Activated CD4-positive, alpha-beta T cell treated with anti-CD3 and anti-CD28 coated beads for 36 hours (primary cell): Measurements from ENCODE around the gene PLEKHM3. TPM values are rescaled to one million over a fixed set of nuclear protein-coding genes. Genes with fewer than 3 reads are reported as not detected.

Experiments
- ATAC-seq: fragments of 200-7000 bp; cut with Tn5 transposase; one replicate; pipeline ENCODE4 v1.10.0; 2021; ENCODE audit warnings: mild to moderate bottlenecking, moderate library complexity
- CTCF ChIA-PET: fragments of 350-600 bp; sonication (Branson Sonifier 250); formaldehyde crosslinking; loops from one replicate; lab custom pipeline; 2021; ENCODE audit warnings: antibody characterized with exemption; lab: Charles Lee
- POLR2A ChIA-PET: fragments of 350-600 bp; sonication (Branson Sonifier 250); formaldehyde crosslinking; loops from one replicate; lab custom pipeline; 2021; ENCODE audit warnings: antibody characterized with exemption, inconsistent platforms; lab: Charles Lee
- DNase-seq: peaks from one replicate; pipeline ENCODE4 v3.0.0-alpha.2; 2020
- H3K27ac Mint-ChIP-seq: one replicate; pipeline ENCODE4 v1.8.0; 2021; ENCODE audit warnings: mixed read lengths
- H3K27me3 Mint-ChIP-seq: one replicate; pipeline ENCODE4 v1.8.0; 2021; ENCODE audit warnings: mixed read lengths
- H3K36me3 Mint-ChIP-seq: one replicate; pipeline ENCODE4 v1.8.0; 2021; ENCODE audit warnings: low read depth, mixed read lengths
- H3K4me1 Mint-ChIP-seq: one replicate; pipeline ENCODE4 v1.8.0; 2021; ENCODE audit warnings: mixed read lengths
- H3K4me3 Mint-ChIP-seq: one replicate; pipeline ENCODE4 v1.8.0; 2021; ENCODE audit warnings: mild to moderate bottlenecking, moderate library complexity, mixed read lengths
- H3K9me3 Mint-ChIP-seq: one replicate; pipeline ENCODE4 v1.8.0; 2021; ENCODE audit warnings: low read depth, mixed read lengths
- intact Hi-C, 2 experiments: fragments of 100-400 bp; cut with DNase I in 1 of 2; cut with micrococcal nuclease in 1 of 2; formaldehyde crosslinking; loops; one replicate each; pipeline versions ENCODE4 v1.14.2 to v1.15.1; 2022 to 2024; cut with DNase I, micrococcal nuclease
- total RNA-seq, 2 experiments: library from RNA; stranded (reverse); gene quantifications; one replicate each; pipeline ENCODE4 v1.2.3, GENCODE V29; 2021

The PLEKHM3 gene
- total RNA-seq, 2 experiments from 2014 or later = 4.5 to 5.2 TPM

DNA sequence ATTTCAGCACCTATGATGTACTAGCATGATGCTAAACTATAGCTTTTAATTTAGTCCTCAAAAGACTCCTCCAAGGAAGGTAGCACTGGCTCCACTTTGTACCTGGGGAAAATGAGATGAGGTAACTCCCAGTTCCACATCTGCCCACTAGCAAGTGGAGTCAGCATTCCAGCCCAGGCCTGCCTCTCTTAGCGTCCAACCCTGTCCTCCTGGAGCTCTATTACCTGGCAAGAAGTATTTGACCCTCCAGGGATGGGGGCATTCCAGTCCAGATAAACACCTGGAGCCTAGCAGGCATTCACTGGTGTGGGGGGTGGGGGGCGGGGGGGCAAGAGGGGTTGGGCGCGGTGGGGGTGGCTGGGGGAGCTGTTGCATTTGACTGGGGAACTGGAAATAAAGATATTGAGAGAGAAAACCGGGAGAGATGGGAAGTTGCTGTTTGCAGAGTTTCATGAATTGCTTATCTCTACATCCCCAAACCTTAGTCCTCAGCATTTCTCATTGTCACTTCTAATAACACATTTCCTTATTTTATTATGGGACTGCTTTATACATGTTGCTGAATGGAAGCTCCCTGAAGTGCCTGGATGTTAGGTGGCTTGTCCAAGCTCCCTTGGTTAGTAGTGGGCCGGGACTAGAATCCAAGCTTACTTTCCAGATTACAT, 233.6 kb downstream of the PLEKHM3 start:
- H3K9me3 Mint-ChIP-seq = no peaks in the 10 kb centered on the region
- DNase-seq (no peak), ATAC-seq (no peak)
- H3K4me3 Mint-ChIP-seq = no peak overlapping the region
- peaks cover 5% of the 10 kb centered on the region for H3K4me1 Mint-ChIP-seq
- H3K27me3 Mint-ChIP-seq = peaks cover 12% of the 10 kb centered on the region
- H3K36me3 Mint-ChIP-seq = no peaks in the 10 kb centered on the region
- intact Hi-C loops = no loop called here
- H3K27ac Mint-ChIP-seq = no peak overlapping the region
- ChIA-PET CTCF (interaction anchor here (0.5 to 0.7 kb wide), 3 partner anchors 8 to 84 kb away, joined by 3 to 4 read pairs (median 4); no protein-coding TSS in a partner anchor), POLR2A (no interaction called here)

DNA sequence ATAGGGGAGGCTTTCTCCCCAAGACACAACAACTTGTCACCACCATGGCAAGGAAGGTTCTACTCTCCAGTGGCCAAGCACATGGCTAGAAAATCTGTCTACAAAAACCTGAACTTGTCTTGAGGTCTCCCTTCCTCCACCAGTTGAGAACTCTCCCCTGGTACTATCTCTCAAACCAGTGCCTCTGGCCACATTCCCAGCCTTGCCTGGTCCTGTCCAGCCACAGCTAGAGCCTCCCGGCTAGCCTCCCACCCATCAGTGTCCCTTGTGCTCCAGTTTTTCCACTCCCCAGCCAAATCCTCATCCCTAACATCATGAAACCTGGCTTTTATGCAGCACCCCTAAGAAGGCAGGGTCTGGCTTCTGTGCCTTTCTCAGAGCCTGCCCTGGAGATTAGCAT, 234.4 kb downstream of the PLEKHM3 start:
- intact Hi-C loops = no loop called here
- no peak for ATAC-seq
- DNase-seq = no peak
- Mint-ChIP-seq H3K4me1 (peaks cover 5% of the 10 kb centered on the region), H3K27me3 (peaks cover 12% of the 10 kb centered on the region), H3K27ac (no peak overlapping the region), H3K9me3 (no peaks in the 10 kb centered on the region), H3K4me3 (no peak overlapping the region), H3K36me3 (no peaks in the 10 kb centered on the region)
- ChIA-PET CTCF (interaction anchor here (0.7 kb wide), 1 partner anchor 20 kb away, joined by 3 read pairs; no protein-coding TSS in a partner anchor), POLR2A (no interaction called here)

DNA sequence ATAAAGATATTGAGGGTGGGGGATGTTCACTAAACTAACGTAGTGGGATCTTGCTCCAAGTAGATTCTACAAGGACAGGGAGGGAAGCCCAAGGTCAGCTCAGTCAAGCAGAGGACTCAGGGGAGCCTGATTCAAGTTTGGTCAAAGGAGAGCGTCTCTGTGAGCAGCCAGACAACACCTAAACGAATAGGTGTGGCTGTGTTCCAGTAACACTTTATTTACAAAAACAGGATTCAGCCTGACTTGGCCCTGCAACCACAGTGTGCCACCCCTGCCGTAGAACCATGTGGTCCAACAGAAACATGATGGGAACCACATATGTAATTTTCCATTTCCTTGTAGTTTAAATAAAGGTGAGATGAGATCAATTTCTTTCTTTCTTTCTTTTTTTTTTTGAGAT, 237.5 kb downstream of the PLEKHM3 start:
- POLR2A ChIA-PET = no interaction called here
- ATAC-seq (no peak), DNase-seq (no peak)
- CTCF ChIA-PET = no interaction called here
- Mint-ChIP-seq H3K27me3 (peaks cover 7% of the 10 kb centered on the region), H3K36me3 (no peaks in the 10 kb centered on the region), H3K4me3 (no peak overlapping the region), H3K4me1 (peaks cover 5% of the 10 kb centered on the region), H3K9me3 (no peaks in the 10 kb centered on the region), H3K27ac (no peak overlapping the region)
- intact Hi-C loops = no loop called here

DNA sequence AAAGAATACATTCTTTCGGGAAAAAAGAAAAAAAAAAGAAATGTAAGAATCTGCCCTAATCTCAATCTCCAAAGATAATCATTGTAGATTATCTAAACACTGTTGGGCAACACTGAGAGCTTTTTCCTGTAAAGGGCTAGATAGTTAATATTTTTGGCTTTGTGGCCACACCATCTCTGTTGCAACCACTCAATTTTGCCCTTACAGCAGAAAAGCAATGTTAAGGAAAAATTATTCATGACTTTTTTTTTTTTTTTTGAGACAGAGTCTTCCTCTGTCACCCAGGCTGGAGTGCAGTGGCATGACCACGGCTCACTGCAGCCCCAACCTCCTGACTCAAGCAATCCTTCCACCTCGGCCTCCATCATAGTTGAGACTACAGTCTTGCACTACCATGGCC, 238.3 kb downstream of the PLEKHM3 start:
- H3K4me1 Mint-ChIP-seq = no peaks in the 10 kb centered on the region
- ChIA-PET CTCF (interaction anchor here (0.7 kb wide), 1 partner anchor 75 kb away, joined by 5 read pairs; the partner anchor contains the start of gene CCNYL1), POLR2A (no interaction called here)
- H3K36me3 Mint-ChIP-seq = no peaks in the 10 kb centered on the region
- ATAC-seq = no peak
- intact Hi-C loops = no loop called here
- no peak overlapping the region for H3K27ac Mint-ChIP-seq
- DNase-seq = no peak
- H3K4me3 Mint-ChIP-seq = no peak overlapping the region
- H3K27me3 Mint-ChIP-seq = peaks cover 7% of the 10 kb centered on the region
- no peaks in the 10 kb centered on the region for H3K9me3 Mint-ChIP-seq

DNA sequence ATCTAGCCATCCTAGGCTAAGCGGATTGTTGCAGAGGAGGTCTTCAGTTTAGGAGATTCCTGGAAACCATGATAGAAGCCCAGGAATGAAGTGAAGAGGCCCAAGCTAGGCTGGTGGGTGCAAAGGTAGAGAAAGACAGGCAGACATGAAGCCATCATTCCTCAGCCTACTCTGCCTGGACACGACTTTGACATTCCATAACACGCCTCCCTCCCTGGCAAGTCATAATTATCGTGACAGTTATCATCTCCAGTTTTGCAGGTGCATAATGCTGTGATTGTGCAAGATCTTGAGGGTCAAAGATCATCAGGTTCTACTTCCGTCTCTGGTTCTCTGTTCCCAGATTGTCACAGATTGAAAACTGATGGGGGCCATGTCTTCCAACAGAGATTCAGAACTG, 240.4 kb downstream of the PLEKHM3 start:
- DNase-seq = no peak
- Mint-ChIP-seq H3K27ac (no peak overlapping the region), H3K9me3 (no peaks in the 10 kb centered on the region), H3K4me1 (no peaks in the 10 kb centered on the region), H3K36me3 (no peaks in the 10 kb centered on the region), H3K27me3 (peaks cover 1% of the 10 kb centered on the region), H3K4me3 (no peak overlapping the region)
- ChIA-PET POLR2A (no interaction called here), CTCF (no interaction called here)
- no peak for ATAC-seq
- intact Hi-C loops = no loop called here

DNA sequence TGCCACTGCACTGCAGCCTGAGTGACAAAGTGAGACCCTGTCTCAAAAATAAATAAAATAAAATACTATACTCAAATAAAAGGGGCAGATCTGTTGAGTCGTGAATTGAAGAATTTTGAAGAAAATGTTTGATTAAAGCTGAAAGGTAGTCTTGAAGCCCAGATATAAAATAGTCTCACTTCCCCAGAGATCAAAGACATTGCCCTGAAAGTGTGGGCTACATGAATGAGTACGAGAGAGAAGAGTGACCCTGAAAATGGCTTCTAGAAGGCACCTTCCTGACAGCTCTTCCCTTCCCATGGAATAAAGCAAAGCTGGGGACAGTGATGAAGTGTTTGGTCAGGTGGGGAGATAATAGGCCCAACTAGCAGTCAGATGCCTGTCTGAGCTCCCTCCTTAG, 241.8 kb downstream of the PLEKHM3 start:
- Mint-ChIP-seq H3K27me3 (no peaks in the 10 kb centered on the region), H3K4me3 (no peak overlapping the region), H3K36me3 (no peaks in the 10 kb centered on the region), H3K9me3 (no peaks in the 10 kb centered on the region), H3K4me1 (no peaks in the 10 kb centered on the region), H3K27ac (no peak overlapping the region)
- no peak for DNase-seq
- ChIA-PET POLR2A (no interaction called here), CTCF (interaction anchor here (0.6 to 1.7 kb wide), 5 partner anchors 9 to 257 kb away, joined by 3 to 5 read pairs (median 4); no protein-coding TSS in a partner anchor)
- ATAC-seq = no peak
- intact Hi-C loops = no loop called here

DNA sequence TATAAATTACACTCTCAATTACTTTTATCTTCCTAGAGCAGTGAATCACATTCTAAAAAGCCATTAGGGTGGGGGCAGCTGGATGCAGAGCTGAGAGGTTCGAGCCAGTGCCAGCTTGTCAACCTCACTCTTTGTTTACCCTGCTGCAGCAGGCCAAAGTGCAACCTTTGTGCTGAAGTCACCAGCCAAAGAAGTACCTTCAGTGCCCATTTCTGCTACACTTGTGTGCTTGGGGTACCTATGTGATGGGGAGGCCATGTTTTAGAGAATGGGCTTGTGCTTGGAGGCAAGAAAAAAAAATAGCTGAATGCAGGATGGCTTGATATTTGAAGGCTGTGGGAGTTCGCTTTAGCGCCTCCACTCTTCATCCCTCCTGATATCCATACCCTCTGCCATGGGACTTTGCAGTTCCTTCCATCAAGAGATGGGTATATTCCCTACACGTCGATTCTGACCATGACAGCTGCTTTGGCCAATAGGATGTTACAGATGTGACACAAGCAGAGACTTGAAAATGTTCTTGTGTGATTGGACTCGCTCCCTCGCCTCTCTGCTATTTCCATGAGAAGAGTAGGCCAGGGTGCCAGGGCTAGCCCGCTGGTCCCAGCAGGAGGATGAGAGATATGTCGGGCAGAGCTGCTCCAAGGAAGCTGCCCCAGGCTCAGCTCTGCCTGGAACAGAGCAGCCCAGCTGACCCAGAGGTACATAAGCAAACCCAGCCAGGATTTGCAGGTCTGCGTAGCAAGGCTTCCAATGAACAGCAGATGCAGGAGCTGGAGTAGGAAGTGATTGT, 242.9 kb downstream of the PLEKHM3 start:
- Mint-ChIP-seq H3K4me3 (no peak overlapping the region), H3K4me1 (no peaks in the 10 kb centered on the region), H3K27ac (no peak overlapping the region), H3K9me3 (no peaks in the 10 kb centered on the region), H3K27me3 (no peaks in the 10 kb centered on the region), H3K36me3 (no peaks in the 10 kb centered on the region)
- intact Hi-C loops = no loop called here
- no peak for DNase-seq
- no peak for ATAC-seq
- CTCF ChIA-PET = interaction anchor here (1.7 kb wide), 1 partner anchor 258 kb away, joined by 4 read pairs; no protein-coding TSS in a partner anchor
- POLR2A ChIA-PET = no interaction called here

DNA sequence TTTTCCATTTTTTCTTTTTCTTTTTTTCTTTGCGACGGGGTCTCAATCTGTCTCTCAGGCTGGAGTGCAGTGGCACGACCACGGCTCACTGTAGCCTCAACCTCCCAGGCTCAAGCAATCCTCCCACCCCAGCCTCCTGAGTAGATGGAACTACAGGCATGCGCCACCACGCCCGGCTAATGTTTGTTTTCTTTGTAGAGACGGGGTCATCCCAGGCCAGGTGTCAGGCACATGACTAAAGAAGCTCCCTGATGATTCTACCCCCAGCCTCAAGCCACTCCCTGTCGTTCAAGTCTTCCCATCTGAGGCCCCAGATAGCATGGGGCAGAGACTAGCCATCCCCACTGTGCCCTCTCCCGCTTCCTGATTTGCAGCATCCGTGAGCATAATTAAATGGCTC, 245.8 kb downstream of the PLEKHM3 start:
- H3K27me3 Mint-ChIP-seq = no peaks in the 10 kb centered on the region
- no peaks in the 10 kb centered on the region for H3K4me1 Mint-ChIP-seq
- no peak overlapping the region for H3K27ac Mint-ChIP-seq
- H3K36me3 Mint-ChIP-seq = no peaks in the 10 kb centered on the region
- DNase-seq (no peak), ATAC-seq (no peak)
- no peaks in the 10 kb centered on the region for H3K9me3 Mint-ChIP-seq
- intact Hi-C loops = no loop called here
- no peak overlapping the region for H3K4me3 Mint-ChIP-seq
- ChIA-PET CTCF (interaction anchor here (0.7 kb wide), 1 partner anchor 320 kb away, joined by 4 read pairs; no protein-coding TSS in a partner anchor), POLR2A (no interaction called here)

DNA sequence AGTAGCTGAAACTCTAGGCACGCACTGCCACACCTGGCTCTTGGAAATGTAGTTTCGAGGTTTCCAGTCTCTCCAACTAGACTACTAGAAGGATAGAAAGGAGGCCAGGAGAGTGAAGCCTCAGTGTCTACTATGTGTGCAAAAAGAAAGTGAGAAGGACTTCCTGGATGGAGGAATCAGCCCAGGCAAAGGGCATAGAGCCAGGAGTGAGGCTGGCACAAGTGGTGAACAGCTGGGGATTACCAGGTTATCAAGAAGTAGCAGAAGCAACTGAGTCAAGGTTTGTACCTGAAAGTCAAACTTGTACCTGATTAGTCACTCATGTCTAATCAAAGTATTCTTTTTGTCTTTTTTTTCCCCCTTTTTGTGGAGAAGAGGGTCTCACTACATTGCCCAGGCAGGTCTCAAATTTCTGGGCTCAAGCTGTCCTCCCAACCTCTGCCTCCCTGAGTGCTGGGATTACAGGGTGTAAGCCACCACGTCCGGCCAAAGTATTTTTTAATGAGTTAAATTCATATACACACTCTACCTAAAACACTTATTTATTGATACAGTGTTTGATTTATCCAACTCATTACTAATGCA, 246.9 kb downstream of the PLEKHM3 start:
- H3K27me3 Mint-ChIP-seq = no peaks in the 10 kb centered on the region
- intact Hi-C loops = no loop called here
- DNase-seq (no peak), ATAC-seq (no peak)
- H3K27ac Mint-ChIP-seq = no peak overlapping the region
- H3K9me3 Mint-ChIP-seq = no peaks in the 10 kb centered on the region
- no peaks in the 10 kb centered on the region for H3K4me1 Mint-ChIP-seq
- POLR2A ChIA-PET = no interaction called here
- H3K36me3 Mint-ChIP-seq = no peaks in the 10 kb centered on the region
- CTCF ChIA-PET = no interaction called here
- H3K4me3 Mint-ChIP-seq = no peak overlapping the region

DNA sequence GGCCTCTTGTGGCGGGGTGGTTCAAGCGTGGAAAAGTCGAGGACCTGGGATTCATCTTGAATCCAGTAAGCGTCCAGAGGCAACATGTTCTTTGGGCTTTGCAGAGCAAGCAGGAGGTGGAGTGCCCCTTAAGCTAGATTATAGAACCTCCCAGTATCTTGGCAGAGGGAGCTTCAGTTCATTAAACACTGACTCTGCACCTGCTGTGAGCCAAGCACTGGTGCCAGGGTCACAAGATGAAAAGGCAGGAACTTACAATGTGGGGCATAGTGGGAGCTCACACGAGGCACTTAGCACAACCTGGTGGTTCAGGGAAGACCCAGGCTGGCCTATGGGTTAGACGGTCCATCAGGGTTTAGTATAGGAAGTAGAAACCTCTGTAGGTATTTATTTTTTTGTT, 248.2 kb downstream of the PLEKHM3 start:
- DNase-seq (no peak), ATAC-seq (no peak)
- Mint-ChIP-seq H3K27me3 (no peaks in the 10 kb centered on the region), H3K27ac (no peak overlapping the region), H3K9me3 (no peaks in the 10 kb centered on the region), H3K36me3 (no peaks in the 10 kb centered on the region), H3K4me3 (no peak overlapping the region), H3K4me1 (no peaks in the 10 kb centered on the region)
- CTCF ChIA-PET = interaction anchor here (0.6 to 1.1 kb wide), 2 partner anchors 43 to 263 kb away, joined by 3 to 4 read pairs; no protein-coding TSS in a partner anchor
- intact Hi-C loops = no loop called here
- POLR2A ChIA-PET = no interaction called here

DNA sequence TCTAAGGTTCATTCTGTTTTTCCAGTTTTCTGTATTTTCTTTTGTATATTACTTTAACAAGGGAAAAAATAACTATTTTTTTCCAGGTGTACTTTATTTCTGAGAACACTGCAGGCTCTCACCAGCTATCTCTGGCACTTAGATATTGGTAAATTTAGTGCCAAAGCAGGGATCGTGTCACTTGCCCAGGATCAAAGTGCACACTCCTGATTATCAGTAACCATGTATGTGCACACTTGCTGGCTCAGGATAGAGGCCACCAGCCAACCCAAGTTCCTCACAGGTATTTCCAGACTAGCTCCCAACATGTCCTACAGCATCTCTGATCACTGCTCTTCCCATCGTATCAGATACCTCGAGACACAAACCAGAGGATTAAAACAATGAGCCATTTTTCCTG, 249.9 kb downstream of the PLEKHM3 start:
- Mint-ChIP-seq H3K27ac (no peak overlapping the region), H3K4me3 (no peak overlapping the region), H3K4me1 (peaks cover 5% of the 10 kb centered on the region), H3K9me3 (no peaks in the 10 kb centered on the region), H3K27me3 (peaks cover 9% of the 10 kb centered on the region), H3K36me3 (no peaks in the 10 kb centered on the region)
- ATAC-seq (no peak), DNase-seq (no peak)
- CTCF ChIA-PET = interaction anchor here (0.7 kb wide), 1 partner anchor 224 kb away, joined by 5 read pairs; no protein-coding TSS in a partner anchor
- intact Hi-C loops = no loop called here
- POLR2A ChIA-PET = no interaction called here
